HepG2 (cell line): Measurements from ENCODE around the gene FAM72A.

Source experiments
- ARNT ChIP-seq: fragments of 450-650 bp; IDR thresholded peaks from 2 replicates; pipeline ENCODE4 v1.6.1; 2017
- CBX5 ChIP-seq: sonication (generic); formaldehyde crosslinking; IDR thresholded peaks from 2 replicates; pipeline ENCODE4 v1.4.0; 2020; ENCODE audit warnings: missing genetic modification reagents, borderline replicate concordance
- ELF1 ChIP-seq: sonication (generic); formaldehyde crosslinking; IDR thresholded peaks from 2 replicates; pipeline ENCODE4 v1.4.0; 2020; ENCODE audit warnings: missing genetic modification reagents
- FOXK2 ChIP-seq: fragments of 450-650 bp; IDR thresholded peaks from 2 replicates; pipeline ENCODE4 v1.6.1; 2016
- JUN ChIP-seq: sonication (generic); formaldehyde crosslinking; IDR thresholded peaks from 2 replicates; pipeline ENCODE4 v1.4.0; 2020; ENCODE audit warnings: mild to moderate bottlenecking, missing genetic modification reagents
- NFRKB ChIP-seq: fragments of 450-650 bp; IDR thresholded peaks from 2 replicates; pipeline ENCODE4 v1.6.1; 2017
- NR2F1 ChIP-seq, 2 experiments: fragments of 450-650 bp in 1 of 2; formaldehyde crosslinking in 1 of 2; IDR thresholded peaks; 2 replicates each; pipeline versions ENCODE4 v1.5.0 to v1.6.1; 2016 to 2020; ENCODE audit warnings: mild to moderate bottlenecking in 1 of 2, missing compliant biosample characterization in 1 of 2, missing genetic modification reagents in 1 of 2, moderate library complexity in 1 of 2
- YY1 ChIP-seq: IDR thresholded peaks from 2 replicates; pipeline ENCODE4 v1.6.1; 2011; ENCODE audit warnings: low read length, low read depth, moderate library complexity, mild to moderate bottlenecking; ENCODE audit not compliant: insufficient read depth, insufficient replicate concordance
- ZNF629 ChIP-seq: sonication (generic); formaldehyde crosslinking; conservative IDR thresholded peaks from 2 replicates; pipeline ENCODE4 v1.5.0; 2020; ENCODE audit warnings: missing genetic modification reagents
- ZNF768 ChIP-seq: sonication (generic); formaldehyde crosslinking; IDR thresholded peaks from 2 replicates; pipeline ENCODE4 v1.4.0; 2020; ENCODE audit warnings: missing genetic modification reagents
- TF ChIP-seq, protein P1 (sequence below): IDR thresholded peaks from 2 replicates; pipeline ENCODE4 v1.6.1; 2012; ENCODE audit warnings: inconsistent platforms
- TF ChIP-seq, protein P2 (sequence below): IDR thresholded peaks from 2 replicates; pipeline ENCODE4 v1.6.1; 2016; ENCODE audit warnings: low read depth, control low read depth
- TF ChIP-seq, protein P3 (sequence below): sonication (generic); formaldehyde crosslinking; IDR thresholded peaks from 2 replicates; pipeline ENCODE4 v1.5.0; 2020; ENCODE audit warnings: mild to moderate bottlenecking, missing genetic modification reagents, moderate library complexity
- TF ChIP-seq, protein P4 (sequence below): sonication (generic); formaldehyde crosslinking; IDR thresholded peaks from 2 replicates; pipeline ENCODE4 v1.5.1; 2020; ENCODE audit warnings: missing genetic modification reagents, mild to moderate bottlenecking, borderline replicate concordance

DNA sequence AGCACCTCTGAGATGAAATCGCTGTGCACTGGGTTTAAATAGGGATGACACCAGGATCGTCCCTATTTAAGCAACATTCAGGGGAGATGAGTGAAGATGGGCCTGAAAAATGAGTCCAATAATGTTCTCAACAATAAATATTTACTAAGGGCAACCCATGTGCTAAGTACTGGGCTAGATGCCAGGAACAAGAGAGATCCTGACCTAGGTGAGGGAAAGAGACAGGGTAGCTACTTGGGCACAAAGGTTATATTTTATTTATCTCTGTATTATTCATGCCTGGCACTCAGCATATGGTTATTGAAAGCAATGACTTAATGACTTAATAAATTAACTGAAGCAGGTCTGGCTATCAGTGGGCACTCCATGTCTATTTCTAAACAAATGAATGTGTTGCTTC lies 58.0 kb downstream of the FAM72A start:
- TF ChIP-seq, protein P1, sequence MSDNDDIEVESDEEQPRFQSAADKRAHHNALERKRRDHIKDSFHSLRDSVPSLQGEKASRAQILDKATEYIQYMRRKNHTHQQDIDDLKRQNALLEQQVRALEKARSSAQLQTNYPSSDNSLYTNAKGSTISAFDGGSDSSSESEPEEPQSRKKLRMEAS = no peak
- TF ChIP-seq ELF1 (CRISPR knock-in tag) = no peak
- TF ChIP-seq ARNT = no peak
- TF ChIP-seq CBX5 (CRISPR knock-in tag) = no peak
- TF ChIP-seq, protein P2, sequence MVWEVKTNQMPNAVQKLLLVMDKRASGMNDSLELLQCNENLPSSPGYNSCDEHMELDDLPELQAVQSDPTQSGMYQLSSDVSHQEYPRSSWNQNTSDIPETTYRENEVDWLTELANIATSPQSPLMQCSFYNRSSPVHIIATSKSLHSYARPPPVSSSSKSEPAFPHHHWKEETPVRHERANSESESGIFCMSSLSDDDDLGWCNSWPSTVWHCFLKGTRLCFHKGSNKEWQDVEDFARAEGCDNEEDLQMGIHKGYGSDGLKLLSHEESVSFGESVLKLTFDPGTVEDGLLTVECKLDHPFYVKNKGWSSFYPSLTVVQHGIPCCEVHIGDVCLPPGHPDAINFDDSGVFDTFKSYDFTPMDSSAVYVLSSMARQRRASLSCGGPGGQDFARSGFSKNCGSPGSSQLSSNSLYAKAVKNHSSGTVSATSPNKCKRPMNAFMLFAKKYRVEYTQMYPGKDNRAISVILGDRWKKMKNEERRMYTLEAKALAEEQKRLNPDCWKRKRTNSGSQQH = no peak
- no peak for TF ChIP-seq NFRKB
- no peak for TF ChIP-seq YY1
- TF ChIP-seq FOXK2 = no peak
- TF ChIP-seq, protein P3, sequence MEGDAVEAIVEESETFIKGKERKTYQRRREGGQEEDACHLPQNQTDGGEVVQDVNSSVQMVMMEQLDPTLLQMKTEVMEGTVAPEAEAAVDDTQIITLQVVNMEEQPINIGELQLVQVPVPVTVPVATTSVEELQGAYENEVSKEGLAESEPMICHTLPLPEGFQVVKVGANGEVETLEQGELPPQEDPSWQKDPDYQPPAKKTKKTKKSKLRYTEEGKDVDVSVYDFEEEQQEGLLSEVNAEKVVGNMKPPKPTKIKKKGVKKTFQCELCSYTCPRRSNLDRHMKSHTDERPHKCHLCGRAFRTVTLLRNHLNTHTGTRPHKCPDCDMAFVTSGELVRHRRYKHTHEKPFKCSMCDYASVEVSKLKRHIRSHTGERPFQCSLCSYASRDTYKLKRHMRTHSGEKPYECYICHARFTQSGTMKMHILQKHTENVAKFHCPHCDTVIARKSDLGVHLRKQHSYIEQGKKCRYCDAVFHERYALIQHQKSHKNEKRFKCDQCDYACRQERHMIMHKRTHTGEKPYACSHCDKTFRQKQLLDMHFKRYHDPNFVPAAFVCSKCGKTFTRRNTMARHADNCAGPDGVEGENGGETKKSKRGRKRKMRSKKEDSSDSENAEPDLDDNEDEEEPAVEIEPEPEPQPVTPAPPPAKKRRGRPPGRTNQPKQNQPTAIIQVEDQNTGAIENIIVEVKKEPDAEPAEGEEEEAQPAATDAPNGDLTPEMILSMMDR = no peak
- TF ChIP-seq JUN (CRISPR knock-in tag) = no peak
- TF ChIP-seq, protein P4, sequence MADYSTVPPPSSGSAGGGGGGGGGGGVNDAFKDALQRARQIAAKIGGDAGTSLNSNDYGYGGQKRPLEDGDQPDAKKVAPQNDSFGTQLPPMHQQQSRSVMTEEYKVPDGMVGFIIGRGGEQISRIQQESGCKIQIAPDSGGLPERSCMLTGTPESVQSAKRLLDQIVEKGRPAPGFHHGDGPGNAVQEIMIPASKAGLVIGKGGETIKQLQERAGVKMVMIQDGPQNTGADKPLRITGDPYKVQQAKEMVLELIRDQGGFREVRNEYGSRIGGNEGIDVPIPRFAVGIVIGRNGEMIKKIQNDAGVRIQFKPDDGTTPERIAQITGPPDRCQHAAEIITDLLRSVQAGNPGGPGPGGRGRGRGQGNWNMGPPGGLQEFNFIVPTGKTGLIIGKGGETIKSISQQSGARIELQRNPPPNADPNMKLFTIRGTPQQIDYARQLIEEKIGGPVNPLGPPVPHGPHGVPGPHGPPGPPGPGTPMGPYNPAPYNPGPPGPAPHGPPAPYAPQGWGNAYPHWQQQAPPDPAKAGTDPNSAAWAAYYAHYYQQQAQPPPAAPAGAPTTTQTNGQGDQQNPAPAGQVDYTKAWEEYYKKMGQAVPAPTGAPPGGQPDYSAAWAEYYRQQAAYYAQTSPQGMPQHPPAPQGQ (CRISPR knock-in tag) = no peak
- no peak for TF ChIP-seq NR2F1 (CRISPR knock-in tag; IDR thresholded peaks at IDR 0.05)
- TF ChIP-seq ZNF629 = no peak
- no peak for TF ChIP-seq ZNF768 (CRISPR knock-in tag)
